HUES6 (cell line): ENCODE measurements around the gene SETD1A.

Experiments used
- H3K27ac ChIP-seq: 2 replicates; pipeline ENCODE4 v1.7.0; 2013; ENCODE audit warnings: low read depth, mild to moderate bottlenecking, low read length, inconsistent platforms
- H3K27me3 ChIP-seq: 2 replicates; pipeline ENCODE4 v1.6.1; 2013; ENCODE audit warnings: low read length; ENCODE audit not compliant: control insufficient read depth, insufficient read depth
- H3K36me3 ChIP-seq: 2 replicates; pipeline ENCODE4 v1.6.1; 2013; ENCODE audit warnings: low read length; ENCODE audit not compliant: control insufficient read depth, insufficient read depth
- H3K4me1 ChIP-seq: 2 replicates; pipeline ENCODE4 v1.6.1; 2013; ENCODE audit warnings: low read length; ENCODE audit not compliant: control insufficient read depth, insufficient read depth
- H3K4me3 ChIP-seq: 2 replicates; pipeline ENCODE4 v1.5.1; 2013; ENCODE audit warnings: low read depth, low read length
- H3K9ac ChIP-seq: one replicate; pipeline ENCODE4 v1.6.1; 2013; ENCODE audit warnings: mild to moderate bottlenecking, low read length
- H3K9me3 ChIP-seq: 2 replicates; pipeline ENCODE4 v1.6.1; 2013; ENCODE audit warnings: low read depth, low read length; ENCODE audit not compliant: control insufficient read depth, insufficient read depth

Gene SETD1A

DNA sequence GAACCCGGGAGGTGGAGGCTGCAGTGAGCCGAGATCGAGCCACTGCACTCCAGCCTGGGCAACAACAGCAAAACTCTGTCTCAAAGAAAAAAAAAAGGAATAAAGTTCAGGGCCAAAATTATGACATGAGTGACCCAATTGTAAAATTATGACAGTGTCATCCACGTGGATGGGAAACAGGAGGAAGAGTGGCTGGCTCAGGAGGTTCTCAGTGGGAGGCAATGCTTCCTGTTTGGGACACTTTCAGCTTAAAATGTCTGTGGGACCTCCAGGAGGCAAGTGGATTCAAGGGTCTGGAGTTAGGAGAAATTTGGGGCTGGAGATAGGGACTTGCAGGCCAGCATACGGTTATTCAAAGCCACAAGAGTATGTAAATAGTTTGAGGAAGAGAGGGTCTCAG is 67.8 kb downstream of the SETD1A start:
- H3K4me3 ChIP-seq: no peak overlapping the region
- no peak overlapping the region for H3K27ac ChIP-seq
- H3K9me3 ChIP-seq: no peaks in the 10 kb centered on the region
- no peaks in the 10 kb centered on the region for H3K27me3 ChIP-seq
- H3K4me1 ChIP-seq: peaks cover 7% of the 10 kb centered on the region; the same call in 1 of the 2 replicates
- no peak overlapping the region for H3K9ac ChIP-seq
- H3K36me3 ChIP-seq: no peaks in the 10 kb centered on the region

DNA sequence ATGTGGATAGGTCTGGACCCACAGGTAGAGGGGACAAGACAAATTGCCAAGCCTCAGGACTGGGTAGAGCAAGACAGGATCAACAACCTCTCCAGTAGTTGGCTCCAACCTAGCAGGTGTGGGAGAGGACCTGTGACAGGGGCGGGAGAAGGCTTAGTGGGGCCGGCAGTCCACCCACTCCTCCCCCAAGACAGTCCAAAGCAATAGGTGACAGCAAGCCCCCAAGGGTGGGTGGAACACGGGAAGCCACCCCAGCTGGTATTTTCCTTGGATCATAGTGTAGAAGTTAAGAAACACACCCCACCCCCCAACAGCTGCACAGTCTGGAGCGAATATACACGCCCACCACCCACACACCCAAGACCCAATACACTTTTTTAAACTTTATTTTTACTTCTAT is 71.7 kb downstream of the SETD1A start:
- Histone ChIP-seq H3K9ac (no peak overlapping the region), H3K9me3 (no peaks in the 10 kb centered on the region), H3K36me3 (no peaks in the 10 kb centered on the region), H3K27ac (no peak overlapping the region), H3K27me3 (no peaks in the 10 kb centered on the region), H3K4me1 (peaks cover 12% of the 10 kb centered on the region; the same call in 1 of the 2 replicates), H3K4me3 (no peak overlapping the region)

- no peak overlapping the region for H3K9ac ChIP-seq
- no peak overlapping the region for H3K27ac ChIP-seq
- no peaks in the 10 kb centered on the region for H3K27me3 ChIP-seq
- H3K36me3 ChIP-seq: no peaks in the 10 kb centered on the region
- H3K4me1 ChIP-seq: peaks cover 5% of the 10 kb centered on the region; the same call in 1 of the 2 replicates
- H3K9me3 ChIP-seq: no peaks in the 10 kb centered on the region
- no peak overlapping the region for H3K4me3 ChIP-seq
These were observed 73.7 kb downstream of the SETD1A start for GRCh38 chr16:31031276-31031675.

- Histone ChIP-seq H3K36me3 (no peaks in the 10 kb centered on the region), H3K9ac (peak within 1 kb of the TSS; percentile 62), H3K4me1 (peaks cover 5% of the 10 kb centered on the region; the same call in 1 of the 2 replicates), H3K27me3 (no peaks in the 10 kb centered on the region), H3K4me3 (peak within 1 kb of the TSS; percentile 87), H3K9me3 (no peaks in the 10 kb centered on the region), H3K27ac (no peak within 1 kb of the TSS)
These were observed 75.5 kb downstream of the SETD1A start, which contains the start of gene STX4 for GRCh38 chr16:31032736-31033708. TSS of gene STX4 (plus strand) at chr16:31033558. CDS start at chr16:31033806, 248 bp downstream.

DNA sequence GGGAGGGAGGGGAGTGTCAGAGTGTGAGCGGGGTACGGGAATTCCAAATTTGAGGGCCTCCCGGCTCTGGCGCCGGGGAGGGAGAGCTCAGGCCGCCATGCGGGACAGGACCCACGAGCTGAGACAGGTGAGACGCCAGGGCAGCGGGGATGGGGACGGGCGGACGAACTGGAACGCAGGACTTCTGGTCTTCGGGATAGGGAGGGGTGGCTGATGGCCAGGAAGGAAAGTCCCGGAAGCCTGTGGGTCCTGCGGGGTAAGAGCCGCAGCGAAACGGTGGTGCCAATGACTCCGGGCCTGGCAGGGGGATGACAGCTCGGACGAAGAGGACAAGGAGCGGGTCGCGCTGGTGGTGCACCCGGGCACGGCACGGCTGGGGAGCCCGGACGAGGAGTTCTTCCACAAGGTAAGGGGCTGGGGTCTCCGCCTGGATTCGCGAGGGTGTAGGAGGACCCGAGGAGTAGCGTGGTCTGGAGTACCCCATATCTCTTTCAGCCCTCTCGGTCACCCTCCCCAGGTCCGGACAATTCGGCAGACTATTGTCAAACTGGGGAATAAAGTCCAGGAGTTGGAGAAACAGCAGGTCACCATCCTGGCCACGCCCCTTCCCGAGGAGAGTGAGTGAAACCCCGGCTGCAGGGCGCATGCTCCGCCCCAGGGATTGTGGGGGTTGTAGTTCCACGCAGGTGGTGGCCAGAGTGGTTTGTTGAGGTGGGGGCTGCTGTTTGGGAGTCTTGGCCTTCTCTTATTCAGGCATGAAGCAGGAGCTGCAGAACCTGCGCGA is 76.3 kb downstream of the SETD1A start:
- Histone ChIP-seq H3K4me1 (peaks cover 5% of the 10 kb centered on the region; the same call in 1 of the 2 replicates), H3K27ac (no peak overlapping the region), H3K9ac (peak overlapping the region; percentile 62), H3K36me3 (peaks cover under 1% of the 10 kb centered on the region; the same call in 1 of the 2 replicates), H3K27me3 (no peaks in the 10 kb centered on the region), H3K9me3 (no peaks in the 10 kb centered on the region), H3K4me3 (peak overlapping the region; percentile 87)
